Measurements from ENCODE around the gene NLRP13.

- TF ChIP-seq CTCF (IDR thresholded peaks at IDR 0.05) (no peak), EP300 (IDR thresholded peaks at IDR 0.05) (no peak), POLR2A (IDR thresholded peaks at IDR 0.05; ENCODE audit: low read depth) (no peak)
These were observed 22.3 kb downstream of the NLRP13 start for GRCh38 chr19:55909801-55910200.
